ENCODE results near the gene GNL3L.

DNA sequence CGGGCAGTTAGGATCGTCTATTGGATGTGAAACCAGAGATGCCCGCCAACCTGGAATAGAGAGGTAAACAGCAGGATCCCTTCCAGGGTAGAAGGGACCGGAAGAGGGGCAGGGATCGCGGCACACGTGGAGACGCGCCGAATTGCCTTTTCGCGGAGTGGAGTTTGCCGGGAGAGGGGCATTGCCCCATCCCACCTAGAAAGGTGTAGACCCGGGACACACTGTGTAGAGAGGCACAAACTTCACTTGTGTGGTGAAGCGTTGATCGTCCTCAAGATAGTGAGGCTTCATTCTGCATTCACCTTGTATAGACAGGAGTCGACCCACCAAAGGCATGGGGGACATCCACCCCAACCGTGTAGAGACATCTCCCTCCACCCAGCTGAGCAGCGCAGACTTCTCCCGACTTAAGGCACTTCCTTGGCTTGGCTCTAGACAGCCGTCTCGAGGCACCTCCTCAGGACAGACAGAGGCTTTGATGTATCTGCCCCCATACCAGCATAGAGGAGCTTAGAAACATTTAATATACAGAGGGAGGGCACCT, 410 bp downstream of the GNL3L start:
- TF ChIP-seq GATA2 (IDR thresholded peaks at IDR 0.05; ENCODE audit: low read depth, low read length) (no peak), GATA3 (IDR thresholded peaks at IDR 0.05; ENCODE audit: low read depth, low read length) (no peak)

Data from SH-SY5Y (cell line).